Uterus (tissue), 2 donors: Measurements from ENCODE around the gene PIGA.

Source experiments
- CTCF ChIP-seq, 4 experiments: fragments of 200-600 bp in 2 of 4; fragments of 450-650 bp in 2 of 4; sonication (generic) in 2 of 4; IDR thresholded peaks; one replicate each; pipeline ENCODE4 v1.5.1; 2016 to 2019; ENCODE audit warnings: antibody characterized with exemption in 4 of 4, mild to moderate bottlenecking in 2 of 4, moderate library complexity in 1 of 4
- POLR2A ChIP-seq, 2 donors: fragments of 450-650 bp; IDR thresholded peaks; one replicate each; pipeline ENCODE4 v1.6.1; 2016; ENCODE audit warnings: antibody characterized with exemption in 2 of 2, mild to moderate bottlenecking in 1 of 2, moderate library complexity in 1 of 2

DNA sequence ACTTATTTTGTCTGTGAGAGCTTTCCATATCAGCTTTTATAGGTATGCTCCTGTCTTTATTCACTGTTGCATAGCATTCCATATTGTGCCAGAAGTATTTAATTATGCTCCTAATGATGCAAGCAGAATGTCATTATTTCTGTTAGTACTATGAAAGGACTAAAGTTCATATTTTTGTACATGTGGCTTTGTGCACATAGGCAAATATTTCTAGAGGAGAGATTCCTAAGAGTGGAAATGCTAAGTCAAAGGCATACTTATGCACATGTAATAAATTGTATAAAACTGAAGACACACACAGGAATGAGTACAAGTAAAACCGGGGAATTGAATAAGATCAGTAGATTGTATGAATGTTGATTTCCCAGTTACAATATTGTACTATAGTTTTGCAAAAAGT, 63.6 kb downstream of the PIGA start:
- TF ChIP-seq CTCF (IDR thresholded peaks at IDR 0.05), result no peak
- no peak for TF ChIP-seq POLR2A (IDR thresholded peaks at IDR 0.05)
